WTC11 (cell line): ENCODE data around the gene PTPRG. TPM values are rescaled to one million over a fixed set of nuclear protein-coding genes. Genes with fewer than 3 reads are reported as not detected.
A peak's percentile ranks its signal among the peaks of the same experiment; 100 is the strongest.

Source experiments
- ATAC-seq: fragments of 200-7000 bp; cut with Tn5 transposase; 2 replicates; pipeline ENCODE4 v1.10.0; 2021; ENCODE audit warnings: mild to moderate bottlenecking, moderate library complexity
- CTCF ChIA-PET: fragments of 300-600 bp; sonication (Branson Sonifier 250); formaldehyde crosslinking; loops from one replicate; lab custom pipeline; 2021; ENCODE audit warnings: antibody characterized with exemption; lab: Charles Lee
- POLR2A ChIA-PET: fragments of 350-600 bp; sonication (Branson Sonifier 250); formaldehyde crosslinking; loops from one replicate; lab custom pipeline; 2021; ENCODE audit warnings: antibody characterized with exemption; lab: Charles Lee
- DNase-seq: peaks from one replicate; pipeline ENCODE4 v3.0.0; 2021; ENCODE audit warnings: low spot score
- H3K27ac Mint-ChIP-seq: 2 replicates; pipeline ENCODE4 v1.8.0; 2021; ENCODE audit warnings: mixed read lengths
- H3K27me3 Mint-ChIP-seq: 2 replicates; pipeline ENCODE4 v1.8.0; 2021; ENCODE audit warnings: low read depth, mild to moderate bottlenecking, moderate library complexity, mixed read lengths
- H3K36me3 Mint-ChIP-seq: 2 replicates; pipeline ENCODE4 v1.8.0; 2021; ENCODE audit warnings: mixed read lengths
- H3K4me1 Mint-ChIP-seq: 2 replicates; pipeline ENCODE4 v1.8.0; 2022; ENCODE audit warnings: mixed read lengths
- H3K4me3 Mint-ChIP-seq: 2 replicates; pipeline ENCODE4 v1.8.0; 2021; ENCODE audit warnings: mild to moderate bottlenecking, moderate library complexity, mixed read lengths
- H3K9me3 Mint-ChIP-seq: 2 replicates; pipeline ENCODE4 v1.8.0; 2021; ENCODE audit warnings: mixed read lengths
- ARID4B ChIP-seq: sonication (generic); formaldehyde crosslinking; IDR thresholded peaks from 2 replicates; pipeline ENCODE4 v1.8.0; 2023; ENCODE audit warnings: missing genetic modification reagents, mild to moderate bottlenecking, borderline replicate concordance
- ATF1 ChIP-seq: sonication (generic); formaldehyde crosslinking; IDR thresholded peaks from 2 replicates; pipeline ENCODE4 v1.8.1; 2023; ENCODE audit warnings: mild to moderate bottlenecking, moderate library complexity, missing genetic modification reagents
- ATF2 ChIP-seq: sonication (generic); formaldehyde crosslinking; IDR thresholded peaks from 2 replicates; pipeline ENCODE4 v1.8.1; 2022; ENCODE audit warnings: low read depth, missing genetic modification reagents, borderline replicate concordance
- CDX4 ChIP-seq: fragments of 250-450 bp; sonication (Bioruptor Pico); IDR thresholded peaks from 2 replicates; pipeline ENCODE4 v1.9.0; 2021; ENCODE audit warnings: moderate library complexity, mild to moderate bottlenecking, inconsistent platforms, borderline replicate concordance
- E2F1 ChIP-seq: sonication (generic); formaldehyde crosslinking; IDR thresholded peaks from 2 replicates; pipeline ENCODE4 v1.8.0; 2022; ENCODE audit warnings: mild to moderate bottlenecking, missing genetic modification reagents
- ESRRA ChIP-seq: sonication (generic); formaldehyde crosslinking; IDR thresholded peaks from 2 replicates; pipeline ENCODE4 v1.8.1; 2022; ENCODE audit warnings: mild to moderate bottlenecking, missing genetic modification reagents, borderline replicate concordance
- GTF2I ChIP-seq: fragments of 250-450 bp; sonication (Bioruptor Pico); conservative IDR thresholded peaks from 2 replicates; pipeline ENCODE4 v1.4.0; 2021; ENCODE audit warnings: mild to moderate bottlenecking
- IRF1 ChIP-seq: sonication (generic); formaldehyde crosslinking; IDR thresholded peaks from 2 replicates; pipeline ENCODE4 v1.8.0; 2023; ENCODE audit warnings: missing genetic modification reagents
- JAZF1 ChIP-seq: fragments of 250-450 bp; sonication (Bioruptor Pico); IDR thresholded peaks from 2 replicates; pipeline ENCODE4 v1.9.0; 2021; ENCODE audit warnings: moderate library complexity, mild to moderate bottlenecking, inconsistent platforms
- NFATC4 ChIP-seq: fragments of 250-450 bp; sonication (Bioruptor Pico); IDR thresholded peaks from 2 replicates; pipeline ENCODE4 v1.9.0; 2021; ENCODE audit warnings: mild to moderate bottlenecking
- NR1H2 ChIP-seq: sonication (generic); formaldehyde crosslinking; IDR thresholded peaks from 2 replicates; pipeline ENCODE4 v1.9.0; 2021; ENCODE audit warnings: mild to moderate bottlenecking, moderate library complexity, missing genetic modification reagents
- NR3C1 ChIP-seq: sonication (generic); formaldehyde crosslinking; conservative IDR thresholded peaks from 2 replicates; pipeline ENCODE4 v1.8.1; 2023; ENCODE audit warnings: low read depth, mild to moderate bottlenecking, missing genetic modification reagents
- SMAD4 ChIP-seq: sonication (generic); formaldehyde crosslinking; IDR thresholded peaks from 2 replicates; pipeline ENCODE4 v1.8.0; 2022; ENCODE audit warnings: mild to moderate bottlenecking, missing genetic modification reagents
- STAT6 ChIP-seq: sonication (generic); formaldehyde crosslinking; conservative IDR thresholded peaks from 2 replicates; pipeline ENCODE4 v1.8.1; 2023; ENCODE audit warnings: mild to moderate bottlenecking, low read depth, missing genetic modification reagents, moderate library complexity
- TEAD4 ChIP-seq: sonication (generic); formaldehyde crosslinking; IDR thresholded peaks from 2 replicates; pipeline ENCODE4 v1.8.0; 2022; ENCODE audit warnings: mild to moderate bottlenecking, missing genetic modification reagents
- ZNF138 ChIP-seq: sonication (generic); formaldehyde crosslinking; conservative IDR thresholded peaks from 2 replicates; pipeline ENCODE4 v1.8.1; 2022; ENCODE audit warnings: mild to moderate bottlenecking, moderate library complexity, missing genetic modification reagents
- ZNF425 ChIP-seq: fragments of 250-450 bp; sonication (Bioruptor Pico); conservative IDR thresholded peaks from 2 replicates; pipeline ENCODE4 v1.9.0; 2021; ENCODE audit warnings: mild to moderate bottlenecking
- total RNA-seq: library from RNA; stranded (reverse); gene quantifications from 3 replicates; pipeline ENCODE4 v1.2.3, GENCODE V29; 2021

PTPRG gene
- total RNA-seq, 1 experiment from 2014 or later, result 106 TPM

- Mint-ChIP-seq H3K27me3 (no peaks in the 10 kb centered on the region), H3K36me3 (no peaks in the 10 kb centered on the region)
- POLR2A ChIA-PET, result no interaction called here
- no peak for TF ChIP-seq ZNF138
- TF ChIP-seq NR1H2 (CRISPR knock-in tag), result no peak
- no peak for TF ChIP-seq GTF2I (CRISPR knock-in tag)
- no peak for TF ChIP-seq E2F1 (CRISPR knock-in tag)
- no peak for TF ChIP-seq ESRRA (CRISPR knock-in tag)
- no peak for TF ChIP-seq CDX4
- no peak for TF ChIP-seq ARID4B (CRISPR knock-in tag)
- no peak for TF ChIP-seq TEAD4 (CRISPR knock-in tag)
- no peak for TF ChIP-seq ATF1 (CRISPR knock-in tag)
- TF ChIP-seq STAT6 (CRISPR knock-in tag), result no peak
- no peak for TF ChIP-seq SMAD4 (CRISPR knock-in tag)
- no peak for TF ChIP-seq ZNF425 (CRISPR knock-in tag)
- no peak for TF ChIP-seq ATF2 (CRISPR knock-in tag)
- no peak for TF ChIP-seq NFATC4
- no peak for TF ChIP-seq IRF1 (CRISPR knock-in tag)
- no peak for TF ChIP-seq JAZF1 (CRISPR knock-in tag)
- no peak for TF ChIP-seq NR3C1 (CRISPR knock-in tag)
- TF ChIP-seq, all 79 proteins: peak for 0
- peaks cover 77% of the 10 kb centered on the region for H3K4me1 Mint-ChIP-seq
- peak overlapping the region; percentile 21; the same call in 1 of the 2 replicates for H3K27ac Mint-ChIP-seq
- DNase-seq (no peak), ATAC-seq (no peak)
- CTCF ChIA-PET, result interaction anchor here (1.2 to 2.1 kb wide), 2 partner anchors 9 to 19 kb away, joined by 3 to 20 read pairs; no protein-coding TSS in a partner anchor
- no peak overlapping the region for H3K4me3 Mint-ChIP-seq
- H3K9me3 Mint-ChIP-seq, result no peaks in the 10 kb centered on the region
Observed at GRCh38 chr3:61926923-61927322, 365.6 kb downstream of the PTPRG start.
